Measurements from ENCODE around the gene SYF2.

GRCh38 chr1:25245809-25246599, 13.7 kb upstream of the SYF2 start:
- TF ChIP-seq POLR2A (IDR thresholded peaks at IDR 0.05; ENCODE audit: low read length), result no peak
- no peak for TF ChIP-seq GATA1 (IDR thresholded peaks at IDR 0.05; ENCODE audit: low read depth, low read length)

Data from erythroblast (primary cell).